B cell (primary cell): ENCODE measurements around the gene LRRC7.

Source experiments
- CTCF ChIP-seq: fragments of 200-600 bp; IDR thresholded peaks from one replicate; pipeline ENCODE4 v1.8.0; 2022; ENCODE audit warnings: antibody characterized with exemption, mild to moderate bottlenecking
- EZH2 ChIP-seq: IDR thresholded peaks from 2 replicates; pipeline ENCODE4 v1.6.1; 2012; ENCODE audit warnings: borderline replicate concordance, low read depth, mild to moderate bottlenecking, moderate library complexity, low read length; ENCODE audit not compliant: insufficient read depth, poor library complexity, severe bottlenecking

DNA sequence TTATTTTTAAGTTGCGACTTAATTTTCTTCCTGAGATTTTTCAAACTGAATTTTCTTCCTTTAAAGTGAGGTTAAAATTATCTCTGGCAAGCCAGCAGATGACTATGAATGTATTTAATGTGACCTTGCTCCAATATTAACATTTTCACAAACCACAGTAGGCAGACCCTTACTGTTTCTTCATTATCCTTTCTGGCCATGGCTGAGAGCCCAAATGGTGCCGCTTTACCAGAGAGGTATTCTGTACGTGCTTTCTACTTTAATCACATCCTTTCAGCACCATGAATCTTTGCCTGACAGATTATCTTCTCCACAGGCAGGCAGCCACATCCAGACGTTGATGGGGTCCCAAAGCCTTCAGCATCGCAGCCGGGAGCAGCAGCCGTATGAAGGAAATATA is 508.0 kb downstream of the LRRC7 start:
- no peak for TF ChIP-seq CTCF
- no peak for TF ChIP-seq EZH2
